ENCODE measurements around the gene HELZ. TPM values are rescaled to one million over a fixed set of nuclear protein-coding genes. Genes with fewer than 3 reads are reported as not detected.

Gene HELZ
- total RNA-seq, 1 experiment from 2014 or later = 49.8 TPM

DNA sequence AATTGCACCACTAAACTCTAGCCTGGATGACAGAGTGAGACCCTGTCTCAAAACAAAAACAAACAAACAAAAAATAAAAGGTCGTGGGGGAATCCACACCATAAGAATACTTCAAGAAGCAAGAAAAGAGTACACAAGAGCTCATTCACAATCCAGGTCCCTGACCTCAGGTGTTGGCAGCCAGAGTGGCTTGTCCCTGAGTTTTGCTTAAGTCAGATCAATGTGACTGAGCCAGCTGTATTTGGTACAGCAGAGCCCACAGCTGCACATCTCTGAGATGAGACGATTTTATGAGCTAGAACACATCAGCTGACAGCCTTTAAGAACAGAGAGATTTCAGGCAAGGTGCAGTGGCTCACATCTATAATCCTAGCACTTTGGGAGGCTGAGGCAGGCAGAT is 178.3 kb downstream of the HELZ start:
- no peak overlapping the region for H4K91ac ChIP-seq (ENCODE audit: insufficient read length, low read depth, low read length)
- no peak overlapping the region for H3K27ac ChIP-seq (ENCODE audit: insufficient read length, low read depth, low read length)
- no peak overlapping the region for H2BK20ac ChIP-seq (ENCODE audit: low read depth, low read length, poor library complexity, severe bottlenecking)
- H3K4ac ChIP-seq (ENCODE audit: low read depth, low read length) = no peak overlapping the region
- no peak overlapping the region for H4K8ac ChIP-seq (replicated peaks; ENCODE audit: insufficient read length, low read depth, low read length)
- H3K79me2 ChIP-seq (ENCODE audit: insufficient read depth, low read length) = no peaks in the 10 kb centered on the region
- no peaks in the 10 kb centered on the region for H3K27me3 Mint-ChIP-seq (ENCODE audit: low read depth)
- no peak overlapping the region for H3T11ph ChIP-seq (ENCODE audit: low read length)
- no peaks in the 10 kb centered on the region for H3K27me3 ChIP-seq (ENCODE audit: insufficient read depth, low read length)
- H3K36me3 Mint-ChIP-seq (ENCODE audit: insufficient read depth in 1 of 3, low read depth in 3 of 3) = no peaks in the 10 kb centered on the region
- H3K4me1 ChIP-seq (ENCODE audit: insufficient read depth, low read length) = no peaks in the 10 kb centered on the region; the same call in 1 of the 2 replicates
- H3K4me3 Mint-ChIP-seq = no peak overlapping the region
- TF ChIP-seq, protein P1, sequence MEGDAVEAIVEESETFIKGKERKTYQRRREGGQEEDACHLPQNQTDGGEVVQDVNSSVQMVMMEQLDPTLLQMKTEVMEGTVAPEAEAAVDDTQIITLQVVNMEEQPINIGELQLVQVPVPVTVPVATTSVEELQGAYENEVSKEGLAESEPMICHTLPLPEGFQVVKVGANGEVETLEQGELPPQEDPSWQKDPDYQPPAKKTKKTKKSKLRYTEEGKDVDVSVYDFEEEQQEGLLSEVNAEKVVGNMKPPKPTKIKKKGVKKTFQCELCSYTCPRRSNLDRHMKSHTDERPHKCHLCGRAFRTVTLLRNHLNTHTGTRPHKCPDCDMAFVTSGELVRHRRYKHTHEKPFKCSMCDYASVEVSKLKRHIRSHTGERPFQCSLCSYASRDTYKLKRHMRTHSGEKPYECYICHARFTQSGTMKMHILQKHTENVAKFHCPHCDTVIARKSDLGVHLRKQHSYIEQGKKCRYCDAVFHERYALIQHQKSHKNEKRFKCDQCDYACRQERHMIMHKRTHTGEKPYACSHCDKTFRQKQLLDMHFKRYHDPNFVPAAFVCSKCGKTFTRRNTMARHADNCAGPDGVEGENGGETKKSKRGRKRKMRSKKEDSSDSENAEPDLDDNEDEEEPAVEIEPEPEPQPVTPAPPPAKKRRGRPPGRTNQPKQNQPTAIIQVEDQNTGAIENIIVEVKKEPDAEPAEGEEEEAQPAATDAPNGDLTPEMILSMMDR (conservative IDR thresholded peaks at IDR 0.05) = no peak
- no peak overlapping the region for H3K9ac ChIP-seq (ENCODE audit: extremely low read depth, insufficient read length, low read length)
- no peaks in the 10 kb centered on the region for H3K9me3 ChIP-seq (ENCODE audit: control insufficient read depth, low read depth, low read length)
- H3K23ac ChIP-seq (ENCODE audit: insufficient read length, low read depth, low read length) = no peak overlapping the region
- no peak overlapping the region for H3K14ac ChIP-seq (ENCODE audit: insufficient read depth, low read length)
- H4K5ac ChIP-seq (ENCODE audit: insufficient read length, low read depth, low read length) = no peak overlapping the region
- H2AK5ac ChIP-seq (ENCODE audit: insufficient read length, low read length) = no peak overlapping the region
- H3K4me2 ChIP-seq (ENCODE audit: insufficient read depth, insufficient read length, low read length) = no peak overlapping the region
- peaks cover 0 to 2% of the 10 kb centered on the region in 2 experiments; a peak in 2 of 5 replicates for H3K9me3 Mint-ChIP-seq
- no peak overlapping the region for H2BK12ac ChIP-seq (ENCODE audit: insufficient read length, low read depth, low read length)
- no peak overlapping the region; a peak in 2 of 7 replicates for H3K27ac Mint-ChIP-seq
- H3K18ac ChIP-seq (ENCODE audit: insufficient read length, low read depth, low read length) = no peak overlapping the region
- H3K23me2 ChIP-seq (ENCODE audit: insufficient read length, low read depth, low read length, poor library complexity, severe bottlenecking) = no peaks in the 10 kb centered on the region
- no peak overlapping the region for H2BK15ac ChIP-seq (ENCODE audit: low read depth, low read length)
- no peak overlapping the region for H3K56ac ChIP-seq (ENCODE audit: insufficient read length, low read depth, low read length)
- WGBS (ENCODE audit: extremely low coverage, insufficient read length, low lambda C conversion rate) = no CpG with 5 or more reads among the region's 2 CpGs
- no peak overlapping the region for H2BK5ac ChIP-seq (ENCODE audit: insufficient read length, low read length)
- no peak overlapping the region for H2AFZ ChIP-seq (ENCODE audit: low read length)
- peaks cover 9 to 13% of the 10 kb centered on the region in 2 experiments for H3K4me1 Mint-ChIP-seq
- no peaks in the 10 kb centered on the region for H4K20me1 ChIP-seq (ENCODE audit: control insufficient read depth, insufficient read depth, insufficient read length)
- H2BK120ac ChIP-seq (ENCODE audit: low read depth, low read length, poor library complexity, severe bottlenecking) = no peak overlapping the region
- no peak for DNase-seq
- H3K79me1 ChIP-seq (ENCODE audit: insufficient read depth, low read depth, low read length, poor library complexity, severe bottlenecking) = no peaks in the 10 kb centered on the region

Data from H9 (cell line).